HL-60/S4 (cell line): Measurements from ENCODE around the gene KNDC1.
"Not testable (repeated sequence)": the region's sequence is repeated elsewhere in the genome, so short reads cannot be mapped to it uniquely, and the experiment has no call there.

Experiments
- in situ Hi-C: fragments of 300-500 bp; cut with MboI; formaldehyde crosslinking; loops from 2 replicates; pipeline ENCODE4 v1.14.3; 2022; ENCODE audit warnings: low sequenced_read_pairs

Gene KNDC1

GRCh38 chr10:133257489-133258065, 97.6 kb downstream of the KNDC1 start:
- in situ Hi-C loops: no loop called here

- in situ Hi-C loops: no loop called here
Measured at GRCh38 chr10:133258066-133258817, 98.2 kb downstream of the KNDC1 start.

DNA sequence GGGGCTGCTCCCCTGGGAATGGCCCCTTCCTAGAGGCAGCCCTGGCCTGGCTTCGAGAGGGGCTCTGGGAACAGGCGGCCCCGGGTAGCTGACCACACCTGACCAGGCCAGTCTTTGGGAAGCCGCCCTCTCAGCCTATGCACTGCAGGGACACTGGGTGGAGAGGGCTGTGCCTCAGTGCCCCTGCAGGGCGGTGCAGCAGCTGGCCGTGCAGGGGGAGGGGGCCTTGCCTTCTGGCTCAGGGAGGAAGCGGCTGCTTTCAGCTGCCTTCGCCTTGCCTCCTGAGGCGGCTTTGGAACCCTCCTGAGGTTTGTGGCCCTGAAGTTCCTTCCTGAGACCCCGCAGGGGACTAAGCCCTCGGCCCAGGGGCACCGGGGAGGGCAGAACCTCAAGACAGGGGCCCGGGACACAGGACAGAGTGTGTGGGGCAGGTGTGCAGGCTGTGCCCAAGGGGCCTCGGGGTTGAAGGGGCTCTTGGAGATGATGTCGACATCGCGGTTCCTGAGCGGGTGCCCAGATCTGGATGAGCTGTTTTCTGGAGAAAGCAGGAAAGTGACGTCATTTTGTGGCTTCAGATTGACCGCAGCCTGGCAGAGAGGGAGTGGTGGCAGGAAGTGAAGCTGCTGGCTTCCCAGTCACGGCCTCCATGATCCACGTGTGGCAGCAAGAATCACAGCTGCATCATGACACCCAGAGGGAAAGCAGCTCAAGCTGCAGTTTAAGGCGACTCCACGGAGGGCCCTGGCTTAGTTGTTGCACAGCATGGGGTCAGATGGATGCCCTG, 99.0 kb downstream of the KNDC1 start:
- in situ Hi-C loops: no loop called here

- in situ Hi-C loops: no loop called here
Measured at GRCh38 chr10:133259602-133259989, 99.6 kb downstream of the KNDC1 start.

- in situ Hi-C loops: no loop called here
Measured at GRCh38 chr10:133260895-133261725, 101.1 kb downstream of the KNDC1 start.

DNA sequence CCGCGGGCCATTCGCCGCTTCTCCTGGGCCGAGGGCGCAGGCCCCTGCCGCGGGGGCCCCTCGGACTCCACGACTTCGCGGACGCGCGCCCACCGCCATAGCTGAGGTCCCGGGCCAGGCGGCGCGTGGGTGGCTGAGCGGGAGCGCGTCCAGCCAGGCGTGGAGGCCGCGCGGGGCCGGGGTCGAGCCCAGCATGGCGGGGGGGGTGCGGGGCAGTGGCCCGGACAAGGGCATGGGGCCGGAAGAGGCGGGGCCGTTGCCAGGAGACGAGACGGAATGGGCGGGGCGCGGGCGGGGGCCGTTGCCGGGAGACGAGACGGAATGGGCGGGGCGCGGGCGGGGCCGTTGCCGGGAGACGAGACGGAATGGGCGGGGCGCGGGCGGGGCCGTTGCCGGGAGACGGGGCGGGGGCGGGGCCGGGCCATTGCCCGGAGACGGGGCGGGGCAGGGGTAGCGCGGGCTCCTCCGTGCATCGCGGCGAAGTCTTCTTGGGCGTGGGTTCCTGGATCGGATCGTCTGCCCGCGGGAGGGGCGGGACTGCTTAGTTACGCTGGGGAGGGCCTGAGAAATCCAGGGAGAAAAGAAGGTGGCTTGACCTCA, 101.8 kb downstream of the KNDC1 start:
- in situ Hi-C loops: no loop called here

GRCh38 chr10:133262696-133263095, 102.7 kb downstream of the KNDC1 start:
- in situ Hi-C loops: no loop called here

DNA sequence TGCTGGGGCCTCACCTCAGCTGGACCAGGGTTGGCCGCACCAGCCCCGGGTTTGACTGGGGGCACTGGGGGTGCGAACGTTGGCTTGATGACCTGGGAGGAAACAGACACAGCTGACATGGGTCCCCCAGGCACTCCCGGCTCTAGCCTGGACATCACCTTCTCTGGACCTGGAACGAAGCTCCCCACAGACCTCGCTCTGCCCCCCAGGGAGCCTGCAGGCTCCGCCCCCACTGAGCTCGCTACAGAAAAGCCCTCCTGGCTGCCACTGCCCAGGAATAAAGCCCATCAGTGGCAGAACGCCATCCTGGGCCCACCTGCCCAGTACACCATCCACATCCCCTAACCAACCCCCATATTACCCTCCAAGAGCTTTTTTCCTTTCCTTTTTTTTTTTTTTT, 103.7 kb downstream of the KNDC1 start:
- in situ Hi-C loops: no loop called here

- in situ Hi-C loops: no loop called here
Measured at GRCh38 chr10:133264461-133264860, 104.4 kb downstream of the KNDC1 start.

DNA sequence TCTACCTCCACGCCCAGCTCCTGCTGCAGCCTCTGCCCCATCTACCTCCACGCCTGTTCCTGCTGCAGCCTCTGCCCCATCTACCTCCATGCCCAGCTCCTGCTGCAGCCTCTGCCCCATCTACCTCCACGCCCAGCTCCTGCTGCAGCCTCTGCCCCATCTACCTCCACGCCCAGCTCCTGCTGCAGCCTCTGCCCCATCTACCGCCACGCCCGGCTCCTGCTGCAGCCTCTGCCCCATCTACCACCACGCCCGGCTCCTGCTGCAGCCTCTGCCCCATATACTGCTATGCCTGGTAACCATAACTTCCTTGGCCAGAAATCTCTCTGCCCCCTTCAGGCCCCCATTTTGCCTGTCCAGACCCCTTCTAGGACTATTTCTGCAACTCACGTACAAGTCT, 105.0 kb downstream of the KNDC1 start:
- in situ Hi-C loops: not testable (repeated sequence)

GRCh38 chr10:133266056-133266795, 106.2 kb downstream of the KNDC1 start:
- in situ Hi-C loops: no loop called here

DNA sequence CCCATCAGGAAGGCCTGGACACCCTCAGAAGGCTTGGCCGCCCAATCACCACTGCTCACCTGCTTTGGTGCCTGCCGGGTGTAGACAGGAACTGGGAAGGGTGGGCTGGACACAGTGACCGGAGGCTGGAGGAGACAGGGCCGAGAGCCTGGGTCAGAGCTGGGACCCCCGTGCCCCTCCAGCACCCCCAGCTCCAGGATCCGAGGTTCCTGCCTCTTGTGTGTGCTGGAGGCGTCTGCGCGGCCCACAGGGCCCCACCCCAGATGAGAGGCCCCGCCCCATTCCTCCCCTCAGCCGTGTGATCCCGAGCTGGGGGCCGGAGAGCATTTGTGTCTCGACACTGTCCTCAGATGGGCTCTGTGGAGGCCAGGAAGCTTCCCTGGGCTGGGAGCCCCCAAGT, 107.3 kb downstream of the KNDC1 start:
- in situ Hi-C loops: no loop called here

DNA sequence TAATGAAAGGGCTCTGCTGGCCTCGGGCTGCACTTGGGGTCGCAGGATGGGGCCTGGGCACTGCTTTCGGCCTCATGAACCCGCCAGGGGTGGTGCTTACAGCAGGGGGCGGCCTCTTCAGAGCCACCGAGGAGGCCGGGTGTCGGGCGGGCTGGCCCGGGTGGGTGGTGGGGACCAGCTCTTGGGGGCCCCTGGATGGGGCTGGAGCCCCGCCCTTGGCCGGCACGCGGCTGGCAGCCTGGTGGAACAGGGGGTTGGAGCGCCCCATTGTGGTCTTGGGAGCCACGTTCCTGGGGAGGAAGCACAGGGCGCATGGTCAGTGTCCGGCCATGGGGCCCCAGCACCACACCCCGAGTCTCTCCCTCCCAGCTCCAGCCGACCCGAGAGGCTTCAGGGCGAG, 107.8 kb downstream of the KNDC1 start:
- in situ Hi-C loops: no loop called here

GRCh38 chr10:133268532-133268931, 108.5 kb downstream of the KNDC1 start:
- in situ Hi-C loops: no loop called here

GRCh38 chr10:133269367-133269766, 109.3 kb downstream of the KNDC1 start:
- in situ Hi-C loops: no loop called here

- in situ Hi-C loops: no loop called here
Measured at GRCh38 chr10:133270204-133270603, 110.2 kb downstream of the KNDC1 start.

DNA sequence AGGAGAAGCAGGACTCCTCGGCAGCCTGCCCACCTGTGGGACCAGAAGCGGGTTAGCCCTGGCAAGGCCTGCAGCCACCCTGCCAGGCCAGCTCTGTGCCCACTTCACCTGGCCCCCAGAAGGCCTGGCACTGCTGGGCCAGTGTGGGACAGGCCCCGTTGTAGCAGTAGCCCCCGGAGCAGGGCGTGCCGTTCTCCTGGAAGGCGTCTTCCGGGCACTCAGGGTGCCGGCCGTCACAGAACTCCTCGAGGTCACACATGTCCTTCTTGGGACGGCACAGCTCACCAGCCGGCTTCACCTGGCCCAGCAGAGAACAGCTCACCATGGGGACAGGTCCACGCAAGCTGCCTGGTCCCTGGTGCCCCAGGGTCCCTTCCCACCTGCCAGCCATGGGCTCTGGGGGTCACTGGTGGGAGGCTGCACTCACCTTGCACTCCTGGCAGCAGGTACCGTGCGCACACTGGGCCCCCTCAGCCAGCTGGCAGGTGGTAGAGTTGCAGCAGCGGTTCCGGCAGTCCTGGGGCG, 110.8 kb downstream of the KNDC1 start:
- in situ Hi-C loops: no loop called here

GRCh38 chr10:133271521-133272300, 111.7 kb downstream of the KNDC1 start:
- in situ Hi-C loops: no loop called here
